ENCODE measurements around the gene YEATS2.
A peak's percentile ranks its signal among the peaks of the same experiment; 100 is the strongest.

YEATS2 gene

DNA sequence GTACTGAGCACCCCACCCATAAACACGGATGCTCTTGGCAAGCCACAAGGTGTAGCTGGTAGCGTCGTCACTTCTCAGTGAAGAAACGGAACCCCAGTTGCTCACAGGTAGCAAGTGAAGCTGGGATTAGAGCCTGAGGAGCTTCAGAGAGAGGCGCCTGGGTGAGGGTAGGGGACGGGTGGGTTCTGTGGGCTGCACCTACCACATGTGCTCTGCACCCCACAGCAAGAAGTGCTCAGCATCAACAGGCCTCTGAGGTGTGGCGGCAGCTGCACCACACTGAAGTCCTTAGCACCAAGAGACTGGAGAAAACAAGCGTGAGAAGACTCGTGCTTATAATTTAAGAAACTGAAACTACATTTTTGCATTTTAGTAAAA lies 118.0 kb downstream of the YEATS2 start:
- DNase-seq, result no peak

DNA sequence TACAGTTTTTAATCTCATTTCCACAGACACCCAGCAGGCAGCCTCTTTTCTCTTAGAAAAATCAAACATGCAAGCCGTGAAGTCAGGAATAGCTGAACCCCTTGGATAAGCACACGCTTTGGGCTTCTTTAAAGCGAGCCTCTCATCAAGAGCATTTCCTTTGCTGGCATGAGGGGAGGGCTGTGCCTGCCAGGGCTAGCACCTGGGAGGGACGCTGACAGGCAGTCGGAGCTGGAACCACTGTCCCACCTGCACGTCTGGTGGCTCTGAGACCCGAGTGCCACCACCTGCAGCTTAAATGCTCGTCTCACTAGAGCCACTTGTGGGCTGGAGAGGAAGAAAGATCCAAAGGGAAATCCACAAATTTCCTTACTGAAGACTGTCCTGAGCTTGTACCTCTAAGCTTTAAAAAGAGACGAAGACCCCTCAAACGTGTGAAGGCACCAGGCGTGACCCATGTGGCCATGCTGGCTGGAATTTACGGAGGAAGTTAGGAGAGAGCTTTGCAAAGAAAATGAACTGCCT lies 118.4 kb downstream of the YEATS2 start:
- DNase-seq, result no peak

DNA sequence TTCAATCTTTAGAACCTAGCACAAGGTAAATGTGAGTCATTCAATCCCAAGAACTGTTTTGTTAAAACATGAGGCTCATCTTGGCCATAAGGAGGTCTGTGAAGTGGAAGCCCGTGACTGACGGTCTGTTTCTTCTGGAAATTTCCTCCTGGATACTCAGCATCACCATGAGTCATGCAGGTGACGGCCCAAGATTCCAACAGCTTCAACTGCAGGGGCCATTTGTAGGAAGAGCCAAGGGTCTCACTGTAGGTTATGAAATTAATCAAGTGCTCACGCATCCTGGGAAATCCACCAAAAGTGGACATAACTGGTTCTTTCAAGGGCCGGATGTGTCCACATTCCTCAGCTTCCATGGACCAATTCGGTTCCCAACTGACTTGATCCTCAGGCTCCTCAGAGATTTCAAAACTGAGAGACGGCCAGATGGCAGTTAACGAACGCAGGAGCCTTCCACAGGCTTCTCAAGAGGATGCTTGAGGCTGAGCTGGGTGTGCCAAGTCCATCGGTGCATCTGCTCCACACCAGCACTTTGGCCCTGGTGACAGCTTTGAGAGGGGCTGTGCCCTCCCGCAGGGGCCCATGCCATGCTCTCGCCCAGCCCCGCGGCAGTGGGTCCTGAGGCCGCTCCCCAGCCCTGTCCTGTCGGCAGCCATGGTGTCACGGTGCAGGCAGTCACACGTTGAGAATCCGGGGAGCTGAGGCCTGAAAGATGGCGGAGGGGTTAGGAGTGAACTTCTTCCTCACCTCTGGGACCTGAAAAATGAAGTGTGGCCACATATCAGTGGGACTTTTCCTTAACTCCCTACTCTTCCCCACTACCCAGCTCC lies 119.3 kb downstream of the YEATS2 start:
- DNase-seq, result no peak

DNA sequence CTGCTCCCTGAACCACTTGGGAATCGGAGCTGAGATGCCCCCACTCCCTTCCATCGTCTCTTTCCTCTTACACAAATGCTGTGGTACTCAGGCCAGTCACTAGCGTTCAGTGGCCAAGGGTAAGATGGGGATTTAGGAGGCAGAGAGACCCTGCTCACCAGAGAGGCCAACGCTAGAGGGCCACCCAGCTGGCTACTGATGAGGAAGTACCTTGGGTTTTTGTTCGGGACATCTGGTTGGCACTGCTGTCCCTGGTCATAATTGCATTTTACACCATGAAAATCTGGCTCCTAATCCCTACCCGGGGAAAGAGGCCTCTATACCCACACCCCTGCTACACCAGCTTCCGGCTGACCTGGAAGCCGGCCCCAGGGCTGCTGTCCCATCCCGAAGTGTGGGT lies 120.0 kb downstream of the YEATS2 start:
- DNase-seq, result no peak

DNA sequence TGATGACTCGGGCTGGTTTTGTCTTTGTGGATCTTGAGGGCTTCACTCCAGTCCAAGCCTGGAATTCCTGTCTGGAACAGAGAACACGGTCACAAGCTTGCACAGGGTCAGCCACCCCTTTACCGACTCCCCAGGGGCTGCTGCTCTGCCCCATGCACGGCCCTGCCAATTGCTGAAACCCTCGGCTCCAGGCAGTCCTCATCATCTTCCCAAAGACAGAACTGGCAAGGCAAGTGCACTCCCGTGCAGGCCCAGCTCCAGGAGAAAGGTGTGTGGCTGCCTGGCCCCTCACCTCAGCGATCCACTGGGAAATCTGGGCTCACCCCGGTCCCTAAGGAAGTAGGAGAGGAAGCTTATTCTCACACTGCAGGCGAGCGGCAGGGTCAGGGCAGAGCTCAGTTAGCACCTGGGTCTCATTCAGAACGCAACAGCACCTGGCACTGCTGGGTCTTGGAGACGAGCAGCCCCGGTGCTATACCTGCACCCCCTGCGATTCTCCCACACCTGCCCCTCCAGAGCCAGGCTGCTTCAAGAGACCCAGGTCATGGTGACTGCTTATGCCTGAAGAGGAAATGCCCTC lies 120.5 kb downstream of the YEATS2 start:
- no peak for DNase-seq

DNA sequence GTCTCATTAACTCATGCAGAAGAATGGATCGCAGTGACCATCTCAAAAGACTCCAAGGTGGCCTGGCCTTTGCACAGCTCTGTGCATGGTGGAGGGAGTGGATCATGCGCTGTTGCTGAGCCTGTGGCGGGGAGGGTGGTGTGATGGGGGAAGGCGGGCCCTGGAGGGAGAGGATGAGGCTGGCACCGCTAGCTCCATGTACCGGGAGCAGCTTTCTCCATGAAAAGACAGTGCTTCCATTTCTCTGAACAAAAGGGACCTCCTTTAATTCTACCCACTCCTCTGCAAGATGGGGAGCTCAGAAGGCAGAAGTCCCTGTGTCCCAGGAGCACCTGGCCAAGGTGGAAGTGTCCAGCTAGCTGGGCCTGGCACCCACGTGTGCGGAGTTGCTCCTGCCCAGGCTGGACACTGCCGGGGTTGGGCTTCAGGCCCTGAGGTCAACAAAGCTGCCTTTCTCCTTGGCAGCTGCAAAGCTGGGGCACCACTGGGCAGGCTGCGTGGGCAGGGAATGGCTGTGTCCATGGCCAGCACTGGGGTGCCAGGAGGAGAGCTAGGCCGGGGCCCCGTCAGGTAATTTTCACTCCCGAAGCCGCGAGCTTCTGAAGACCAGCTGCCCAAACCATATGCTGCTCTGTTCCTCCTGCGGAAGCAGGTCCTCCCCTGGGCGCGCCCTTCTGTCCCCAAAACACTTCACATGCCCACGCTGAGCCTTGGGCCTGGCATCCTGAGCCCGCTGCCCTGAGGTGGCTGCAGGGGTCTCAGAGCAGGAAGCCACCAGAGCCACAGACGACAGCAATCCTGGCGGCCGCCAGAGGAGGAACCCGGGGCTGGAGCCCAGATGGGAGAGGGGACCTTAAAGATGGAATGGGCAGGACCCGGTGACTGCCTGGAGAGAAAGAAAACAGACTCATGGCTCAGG lies 121.4 kb downstream of the YEATS2 start:
- DNase-seq, result no peak

DNA sequence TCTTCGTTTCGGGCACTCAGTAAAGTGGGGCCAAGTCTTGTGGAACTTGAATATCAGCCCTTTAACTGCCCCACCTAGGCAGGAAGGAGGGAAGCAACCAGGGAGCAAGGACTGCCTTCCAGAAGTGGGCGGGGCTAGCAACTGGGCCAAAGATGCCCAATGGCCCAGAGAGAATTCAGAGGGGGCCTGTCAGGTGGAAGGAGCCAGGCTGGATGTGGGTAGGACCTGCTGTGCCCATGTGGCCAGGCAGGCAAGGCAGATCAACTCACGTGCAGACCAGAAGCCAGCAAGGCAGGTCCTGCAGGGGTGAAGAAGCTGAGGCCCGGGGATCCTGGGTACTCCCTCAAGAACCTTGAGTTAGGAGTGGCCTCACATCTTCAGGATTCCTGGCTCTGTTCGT lies 122.2 kb downstream of the YEATS2 start:
- no peak for DNase-seq

DNA sequence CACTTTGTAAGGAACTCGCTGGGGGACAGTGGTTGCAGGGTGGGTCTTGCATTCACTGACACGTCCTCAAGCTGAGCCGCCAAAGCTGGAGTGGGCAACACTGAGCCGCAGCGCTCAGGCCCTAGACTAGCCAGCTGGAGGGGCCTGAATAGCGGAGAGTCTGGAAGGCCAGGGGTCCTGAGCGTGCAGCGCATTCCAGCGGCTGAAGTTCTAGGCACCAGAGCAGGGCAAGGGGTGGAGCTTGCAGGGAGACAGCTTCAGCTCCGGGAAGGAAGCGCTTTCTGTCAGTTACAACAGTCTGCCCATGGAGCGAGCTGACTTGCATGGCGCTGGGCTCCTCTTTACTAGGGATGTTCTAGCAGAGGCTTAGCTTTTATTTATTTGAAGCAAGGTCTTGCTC lies 125.0 kb downstream of the YEATS2 start:
- DNase-seq, result no peak

DNA sequence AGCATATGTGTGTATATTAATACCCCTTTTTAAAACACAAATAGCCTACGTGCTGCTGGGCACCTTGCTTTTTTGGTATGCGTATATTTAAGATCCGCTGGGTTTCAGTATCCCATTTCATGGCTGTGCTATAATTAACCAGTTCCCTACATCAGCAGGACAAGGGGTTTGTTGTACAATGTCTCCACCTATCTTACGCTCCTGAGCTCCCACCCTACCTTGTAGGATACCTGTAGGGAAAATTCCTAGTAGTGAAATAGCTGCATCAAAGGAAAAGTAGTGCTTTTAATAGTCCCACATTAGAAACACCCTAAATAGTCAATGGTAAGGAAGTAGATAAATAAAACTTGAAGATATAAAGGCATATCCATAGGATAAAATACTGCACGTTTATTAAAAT lies 126.4 kb downstream of the YEATS2 start:
- no peak for DNase-seq

DNA sequence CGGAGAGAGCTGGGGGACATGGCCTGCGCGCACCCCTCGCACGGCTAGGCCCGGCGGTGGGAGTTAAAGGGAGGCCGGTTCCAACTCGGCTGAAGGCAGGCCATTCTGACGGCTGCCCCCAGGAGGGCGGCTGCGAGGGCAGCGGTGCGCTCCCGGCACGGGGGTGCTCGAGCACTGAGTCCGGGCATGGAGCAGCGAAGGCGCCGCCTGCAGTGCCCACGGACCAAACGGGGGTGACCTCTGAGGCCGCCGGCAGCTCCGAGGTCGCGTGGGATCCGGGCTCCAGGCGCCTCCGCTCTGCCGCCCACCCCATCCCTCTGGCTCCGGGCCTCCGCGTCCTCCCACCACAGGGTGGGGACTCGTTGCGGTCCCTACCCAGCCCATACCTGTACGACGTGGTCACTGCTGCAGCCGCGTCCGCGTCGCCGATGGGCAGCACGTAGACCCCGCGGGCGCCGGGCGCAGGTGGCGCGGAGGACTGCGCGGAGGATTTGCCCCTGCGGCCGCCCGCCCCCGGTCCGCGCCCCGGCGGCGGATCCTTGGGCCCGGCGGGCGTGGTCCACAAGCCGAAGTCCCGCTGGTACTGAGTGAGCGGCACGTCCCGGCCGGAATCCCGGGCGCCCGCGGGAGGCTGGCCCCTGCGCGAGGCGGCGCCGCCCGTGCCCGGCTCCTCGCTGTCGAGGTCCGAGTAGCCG lies 127.3 kb downstream of the YEATS2 start:
- peak in 1 of 2 donors; percentile 33 for DNase-seq

DNA sequence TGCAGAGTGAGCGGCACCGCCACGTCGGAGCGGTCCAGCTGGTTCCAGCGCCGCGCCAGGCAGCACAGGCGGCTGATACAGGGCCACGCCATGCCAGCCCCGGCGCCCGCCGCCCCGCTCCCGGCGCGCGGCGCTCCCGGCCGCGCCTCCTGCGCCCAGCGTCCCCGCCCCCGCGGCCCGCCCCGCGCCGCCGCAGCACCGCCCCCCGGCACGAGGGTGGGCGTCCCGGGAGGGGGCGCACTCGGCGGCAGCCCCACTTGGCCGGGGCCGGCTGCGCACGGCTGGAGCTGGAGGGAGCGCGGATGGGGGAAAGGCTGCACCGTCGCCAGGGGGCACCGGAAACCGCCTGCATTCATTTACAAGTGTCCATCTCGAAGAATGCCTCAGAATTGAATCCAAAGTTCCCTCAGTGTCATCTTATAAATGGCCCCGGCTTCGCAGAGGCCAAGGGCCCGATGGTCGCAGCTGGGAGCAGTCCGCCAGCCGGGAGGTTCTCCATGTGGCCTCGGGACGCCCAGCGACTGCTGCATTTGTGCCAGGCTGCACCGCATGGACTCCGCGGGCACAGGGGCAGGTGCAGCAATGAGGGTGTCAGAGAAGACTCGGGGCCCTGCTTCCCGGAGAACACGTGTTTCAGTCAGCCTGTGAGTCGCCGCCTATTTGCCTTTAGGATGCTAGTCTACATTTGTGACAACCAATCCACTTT lies 128.0 kb downstream of the YEATS2 start, which contains the start of gene MAP6D1:
TSS of gene MAP6D1 (minus strand) at position 122 of the 706 bp plus-strand sequence. CDS start at position 92, 30 bp downstream.
- DNase-seq, result peak; percentile 42 to 57

DNA sequence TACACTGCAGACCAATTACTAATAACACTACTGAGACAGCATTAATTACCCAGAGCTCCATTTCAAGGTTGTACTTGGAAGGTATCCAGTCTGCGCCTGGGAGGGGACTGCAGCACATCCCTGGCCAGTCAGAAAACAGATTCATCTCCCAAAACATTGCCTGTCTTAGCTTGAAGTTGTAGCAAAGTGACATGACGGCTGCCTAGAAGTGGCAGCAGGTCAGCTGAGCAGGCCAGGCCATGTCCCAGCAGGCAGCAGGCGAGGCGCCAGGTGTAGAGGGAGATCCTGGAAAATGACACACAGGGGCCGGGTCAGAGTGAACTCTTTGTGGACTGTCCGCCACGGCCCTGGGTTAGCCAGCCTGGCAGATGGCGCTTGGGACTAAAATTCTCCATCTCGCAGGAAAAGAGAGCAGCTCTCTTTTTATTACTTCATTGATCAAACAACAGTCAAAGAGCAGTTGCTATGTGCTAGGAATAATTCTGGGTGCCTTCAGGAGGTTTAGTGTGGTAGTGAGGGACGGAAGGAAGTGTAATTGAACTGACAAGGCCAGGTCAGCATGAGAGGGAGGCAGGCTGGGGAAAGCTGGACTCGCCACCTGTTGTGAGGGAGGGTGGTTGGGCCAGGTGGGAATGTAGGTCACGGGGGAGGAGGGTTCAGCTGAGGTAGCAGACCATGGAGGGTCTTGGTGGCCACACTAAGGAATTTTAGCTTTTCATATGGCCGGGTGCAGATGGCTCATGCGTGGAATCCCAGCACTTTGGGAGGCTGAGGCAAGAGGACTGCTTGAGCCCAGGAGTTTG lies 129.1 kb downstream of the YEATS2 start:
- no peak for DNase-seq

DNA sequence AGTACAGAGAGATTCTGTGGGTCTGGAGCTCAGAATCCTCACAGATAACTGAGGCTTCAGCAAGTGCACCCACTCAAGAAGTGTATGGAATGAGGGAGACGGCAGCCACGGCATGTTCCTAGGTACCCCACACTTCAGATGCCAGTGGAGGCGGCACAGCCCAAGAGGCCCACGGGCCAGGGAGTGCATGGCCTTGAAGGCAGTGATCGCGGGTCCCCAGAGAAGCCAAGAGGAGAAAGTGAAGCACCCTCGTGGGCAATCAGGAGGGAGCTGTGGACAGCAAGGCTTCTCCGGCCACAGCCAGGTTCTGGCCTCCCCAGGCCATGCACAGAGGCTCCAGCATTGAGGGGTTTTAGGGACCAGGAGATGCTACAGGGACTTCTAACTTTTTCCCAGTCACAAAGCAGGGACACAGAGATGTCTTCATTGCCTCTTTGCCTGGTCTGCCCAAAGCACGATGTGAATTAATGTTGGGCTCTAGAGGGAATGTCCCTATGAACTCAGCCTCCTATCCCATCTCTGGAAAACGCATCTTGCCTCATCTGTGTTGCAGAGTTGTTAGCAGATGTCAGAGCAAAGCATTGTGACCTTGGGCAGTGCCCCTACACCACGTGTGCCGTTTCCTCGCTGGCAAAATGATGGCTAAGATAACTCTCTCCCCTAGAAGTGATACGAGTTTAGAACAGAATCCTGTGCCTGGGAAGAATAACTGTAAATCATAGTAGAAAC lies 130.4 kb downstream of the YEATS2 start:
- DNase-seq, result no peak

DNA sequence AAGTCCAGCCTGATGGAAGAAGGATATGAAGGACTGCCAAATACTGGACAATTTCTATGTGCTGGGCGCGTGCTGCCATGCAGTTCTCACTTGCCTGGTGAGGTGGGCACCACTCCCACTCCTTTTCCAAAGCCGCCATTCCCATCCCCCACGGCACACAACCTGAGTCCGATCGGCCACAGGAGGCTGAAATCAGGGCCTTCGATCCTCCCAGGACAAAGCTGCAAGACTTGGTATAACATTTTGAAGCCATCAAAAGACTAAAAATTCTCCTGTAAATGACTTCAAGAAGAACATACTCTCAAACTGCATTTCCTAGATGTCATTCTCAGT lies 130.9 kb downstream of the YEATS2 start:
- no peak for DNase-seq

DNA sequence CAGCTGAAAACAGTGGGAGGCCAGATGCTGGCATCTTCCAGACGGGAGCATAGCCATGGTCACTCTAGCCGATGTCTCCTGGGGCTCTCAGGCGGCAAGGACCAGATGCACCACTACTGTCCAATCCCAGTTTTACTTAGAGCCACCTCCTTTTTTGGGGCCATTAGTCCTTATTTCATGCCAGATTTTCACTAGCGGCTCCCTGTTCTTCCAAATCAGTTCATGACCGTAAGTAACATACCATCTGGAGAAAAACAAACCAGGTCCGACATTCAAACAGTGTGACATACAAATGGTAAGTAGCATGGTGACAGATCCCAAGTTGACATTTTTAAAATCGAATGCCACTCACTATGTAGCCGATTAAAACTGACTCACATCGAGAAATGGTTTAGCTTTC lies 131.9 kb downstream of the YEATS2 start:
- DNase-seq, result no peak

DNA sequence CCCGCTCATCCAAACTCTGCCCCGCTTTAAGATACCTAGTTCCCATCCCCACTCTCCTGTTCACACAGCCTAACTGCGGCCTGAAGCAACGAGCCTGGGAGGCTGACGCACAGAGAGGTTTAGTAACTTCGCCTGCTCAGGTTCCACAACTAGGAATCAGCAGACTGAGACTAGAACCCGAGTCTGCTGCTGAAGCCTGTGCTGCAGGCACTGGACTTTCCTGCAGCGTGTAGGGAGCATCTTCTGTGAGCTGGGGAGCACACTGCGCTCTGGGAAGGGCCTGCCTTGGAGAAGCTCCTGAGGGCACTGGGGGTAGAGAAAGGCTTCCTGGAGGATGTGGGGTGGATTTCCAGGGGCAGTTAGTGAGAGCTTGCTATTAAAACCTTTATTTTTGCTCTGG lies 132.6 kb downstream of the YEATS2 start:
- DNase-seq, result no peak

DNA sequence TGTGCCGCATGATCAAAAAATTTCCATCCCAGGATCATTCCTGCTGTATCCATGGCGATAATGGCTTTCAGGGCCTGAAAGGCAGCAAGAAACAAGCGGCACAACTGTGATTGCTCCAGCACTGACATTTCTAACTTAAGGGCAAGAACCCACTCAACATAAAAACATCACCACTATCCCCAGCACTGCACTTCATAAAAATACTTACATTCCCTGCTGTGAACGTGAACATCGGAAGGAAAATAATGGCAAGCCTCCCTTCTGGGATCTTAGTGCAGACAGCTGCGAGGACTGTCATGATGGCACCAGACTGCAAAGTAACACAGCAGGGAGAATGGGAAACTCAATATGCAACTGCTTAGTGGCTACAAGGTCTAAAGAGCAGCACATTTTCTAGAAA lies 135.9 kb downstream of the YEATS2 start:
- no peak for DNase-seq

DNA sequence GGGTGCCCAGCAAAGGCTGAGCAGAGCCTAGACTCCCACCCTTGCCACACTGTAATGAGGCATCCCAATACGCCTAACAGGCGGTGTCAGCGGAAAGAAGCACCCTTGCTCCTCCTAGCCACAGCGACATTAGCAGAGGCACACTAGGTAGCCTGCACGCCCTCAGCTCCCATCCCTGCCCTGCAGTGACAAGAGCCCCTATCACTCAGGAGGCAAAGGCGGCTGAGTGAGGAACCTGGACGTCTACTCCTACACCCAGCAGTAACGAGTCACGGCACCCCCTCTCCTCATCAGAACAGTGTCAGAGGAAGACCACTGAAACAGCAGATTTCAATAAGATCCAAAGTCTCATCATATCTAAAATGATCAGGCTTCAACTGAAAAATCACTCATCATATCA lies 139.8 kb downstream of the YEATS2 start:
- DNase-seq, result no peak

DNA sequence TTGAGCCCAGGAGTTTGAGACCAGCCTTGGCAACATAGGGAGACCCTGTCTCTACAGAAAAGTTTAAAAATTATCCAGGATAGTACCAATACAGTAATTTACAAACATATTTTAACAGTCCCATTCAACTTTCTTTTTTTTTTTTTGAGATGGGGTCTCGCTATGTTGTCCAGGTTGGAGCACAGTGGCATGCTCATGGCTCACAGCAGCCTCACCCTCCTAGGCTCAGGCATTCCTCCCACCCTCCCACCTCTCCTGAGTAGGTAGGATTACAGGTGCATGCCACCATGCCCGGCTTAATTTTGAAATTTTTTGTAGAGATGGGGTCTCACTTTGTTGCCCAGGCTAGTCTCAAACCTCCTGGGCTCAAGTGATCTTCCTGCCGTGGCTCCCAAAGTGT lies 140.3 kb downstream of the YEATS2 start:
- DNase-seq, result no peak

DNA sequence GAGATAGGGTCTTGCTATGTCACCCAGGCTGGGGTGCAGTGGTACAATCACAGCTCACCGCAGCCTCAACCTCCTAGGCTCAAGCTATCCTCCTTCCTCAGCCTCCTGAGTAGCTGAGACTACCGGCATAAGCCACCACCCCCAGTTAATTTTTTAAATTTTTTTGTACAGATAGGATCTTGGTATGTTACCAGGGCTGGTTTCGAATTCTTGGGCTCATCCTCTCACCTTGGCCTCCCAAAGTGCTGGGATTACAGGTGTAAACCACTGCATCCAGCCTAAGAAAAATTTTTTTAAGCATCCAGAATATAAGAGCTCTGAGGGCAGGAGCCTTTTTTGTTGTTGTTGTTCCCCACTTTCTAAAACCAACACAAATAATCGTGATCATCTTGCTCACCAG lies 142.2 kb downstream of the YEATS2 start:
- DNase-seq, result no peak
